ENCODE data around the gene ADGRF4. TPM values are rescaled to one million over a fixed set of nuclear protein-coding genes. Genes with fewer than 3 reads are reported as not detected.

ADGRF4 gene
- total and polyA plus RNA-seq, 9 of the 15 experiments (the other 6 are each of a cell fraction or from before 2014, with no cell fraction given): not detected

GRCh38 chr6:47718571-47718970 lies 20.2 kb downstream of the ADGRF4 start:
- no peaks in the 10 kb centered on the region for H3K36me3 ChIP-seq (ENCODE audit: control insufficient read depth, insufficient read depth, low read length)
- DNase-seq (ENCODE audit: extremely low read depth in 1 of 4, low spot score in 3 of 4): no peak
- H3K9ac ChIP-seq (ENCODE audit: insufficient read depth in 1 of 2, low read depth in 2 of 2, low read length in 2 of 2): no peak overlapping the region
- no peak overlapping the region for H3K4me3 ChIP-seq
- WGBS (ENCODE audit: insufficient coverage, low coverage, missing lambda C conversion rate): 0% methylated on average over 1 of the region's 1 CpG
- no TSS peak for BruUV-seq (replicated peaks)
- FAIRE-seq: no peak
- intact Hi-C loops (cut with micrococcal nuclease) (no loop called here), in situ Hi-C loops (cut with MboI) (no loop called here)
- no peaks in the 10 kb centered on the region for H3K9me1 ChIP-seq (ENCODE audit: control insufficient read depth, insufficient read depth, low read length)
- H2AFZ ChIP-seq (ENCODE audit: low read depth, low read length): no peak overlapping the region
- H3K4me2 ChIP-seq (ENCODE audit: insufficient read depth, low read length): no peak overlapping the region
- no peaks in the 10 kb centered on the region for H3K4me1 ChIP-seq (replicated peaks in 1 of 2; ENCODE audit: control insufficient read depth in 2 of 2, insufficient read depth in 2 of 2, low read length in 2 of 2)
- ChIA-PET POLR2A (interaction anchor here (0.6 kb wide), 1 partner anchor 1685 kb away, joined by 4 read pairs; no protein-coding TSS in a partner anchor), CTCF (ENCODE audit: low intra/inter-chr PET ratio) (no interaction called here)
- no peaks in the 10 kb centered on the region for H4K20me1 ChIP-seq (replicated peaks; ENCODE audit: control insufficient read depth, insufficient read depth, low read length)
- no peaks in the 10 kb centered on the region for H3K79me2 ChIP-seq (ENCODE audit: control insufficient read depth, insufficient read depth, low read length)
- peaks cover 2 to 21% of the 10 kb centered on the region in 2 experiments; a peak in 4 of 5 replicates for H3K27me3 ChIP-seq (ENCODE audit: control insufficient read depth in 2 of 2, insufficient read depth in 2 of 2, low read length in 2 of 2)
- H3K9me3 ChIP-seq (replicated peaks; ENCODE audit: control insufficient read depth, insufficient read depth, low read depth, low read length): no peaks in the 10 kb centered on the region
- no peak for ATAC-seq
- H3K27ac ChIP-seq (ENCODE audit: extremely low read depth, low read depth, low read length): no peak overlapping the region
- TF ChIP-seq DACH1 (IDR thresholded peaks at IDR 0.05; ENCODE audit: partially characterized antibody): no peak
- no peak for TF ChIP-seq E2F3 (CRISPR knock-in tag; IDR thresholded peaks at IDR 0.05)
- no peak for TF ChIP-seq NR2F6 (CRISPR knock-in tag; IDR thresholded peaks at IDR 0.05)
- TF ChIP-seq MGA (IDR thresholded peaks at IDR 0.05): no peak
- no peak for TF ChIP-seq E2F6 (IDR thresholded peaks at IDR 0.05; ENCODE audit: borderline replicate concordance in 1 of 2, extremely low read depth in 1 of 2, insufficient read depth in 1 of 2, insufficient read length in 1 of 2, low read depth in 1 of 2, low read length in 1 of 2, poor library complexity in 1 of 2, severe bottlenecking in 1 of 2)
- TF ChIP-seq FOXA1 (IDR thresholded peaks at IDR 0.05; ENCODE audit: borderline replicate concordance): no peak
- no peak for TF ChIP-seq YBX1 (IDR thresholded peaks at IDR 0.05)
- no peak for TF ChIP-seq NFE2 (IDR thresholded peaks at IDR 0.05; ENCODE audit: low read depth)
- no peak for TF ChIP-seq HNRNPLL (IDR thresholded peaks at IDR 0.05; ENCODE audit: low read depth, low read length, poor library complexity, severe bottlenecking)
- TF ChIP-seq MEF2D (tag; conservative IDR thresholded peaks at IDR 0.05; ENCODE audit: low read depth): no peak
- TF ChIP-seq PCBP2 (IDR thresholded peaks at IDR 0.05; ENCODE audit: low read depth, low read length, poor library complexity, severe bottlenecking): no peak

All from K562 (cell line).